HG03064 (cell line): ENCODE measurements around the gene SUSD4.

Experiments used
- ATAC-seq: cut with Tn5 transposase; IDR thresholded peaks from one replicate; pipeline ENCODE4 v1.9.1; 2021; ENCODE audit warnings: low read depth; ENCODE audit not compliant: unreplicated experiment

The SUSD4 gene

DNA sequence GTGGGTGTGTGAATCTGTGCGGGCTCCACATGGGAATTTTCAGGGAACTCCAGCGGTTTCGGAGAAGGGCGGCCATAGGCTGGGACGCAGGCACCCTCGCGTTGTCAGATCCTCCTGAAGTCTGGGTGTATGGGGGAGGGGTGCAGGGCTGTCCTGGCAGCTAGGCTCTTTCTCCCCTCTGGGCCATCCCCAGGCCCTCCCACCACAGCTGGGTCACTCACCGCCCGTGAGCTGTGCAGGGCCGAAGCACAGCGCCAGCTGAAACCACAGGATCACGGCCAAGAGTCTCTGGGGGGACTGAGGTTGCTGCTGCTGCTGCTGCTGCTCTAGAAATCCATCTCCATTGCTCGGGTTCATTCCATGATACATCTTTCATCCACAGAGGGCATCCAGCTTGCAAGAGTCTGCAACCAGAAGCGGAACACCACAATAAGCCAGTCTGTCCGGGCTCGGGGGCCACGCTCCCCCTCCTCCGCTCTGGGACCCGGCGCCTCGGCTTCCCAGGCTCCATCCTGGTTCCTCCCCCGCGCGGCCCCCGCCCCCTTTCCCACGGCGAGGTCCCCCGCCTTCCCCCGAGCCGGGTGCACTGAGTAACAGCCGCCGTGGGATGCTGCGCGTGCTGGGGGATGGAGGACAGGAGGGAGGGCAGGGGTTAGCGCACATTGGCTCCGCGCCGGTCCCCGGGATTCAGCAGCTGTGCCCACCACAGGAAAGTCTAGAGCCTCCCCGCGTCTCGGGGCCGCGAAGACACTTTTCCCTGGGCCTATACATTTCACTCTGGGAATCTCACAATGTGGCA lies 720 bp downstream of the SUSD4 start:
- ATAC-seq, result no peak

DNA sequence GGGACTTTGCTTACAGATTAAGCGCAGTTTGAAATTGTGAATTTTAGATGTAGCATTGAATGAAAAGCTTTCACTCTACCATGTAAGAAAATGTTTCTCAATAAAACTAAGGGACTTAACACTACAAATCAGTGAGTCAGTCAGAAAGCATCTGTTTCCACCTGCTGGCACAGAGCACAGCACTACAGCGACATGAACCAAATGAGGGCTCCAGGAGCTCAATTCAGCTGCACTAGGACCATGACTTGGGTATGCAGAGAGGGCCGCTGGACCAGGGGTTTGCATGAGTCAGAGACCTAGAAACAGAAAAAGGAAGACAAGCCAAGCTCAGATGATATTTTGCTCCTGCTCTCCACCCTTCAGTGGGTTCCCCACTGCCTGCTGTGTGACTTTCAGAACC lies 5.2 kb downstream of the SUSD4 start:
- no peak for ATAC-seq

DNA sequence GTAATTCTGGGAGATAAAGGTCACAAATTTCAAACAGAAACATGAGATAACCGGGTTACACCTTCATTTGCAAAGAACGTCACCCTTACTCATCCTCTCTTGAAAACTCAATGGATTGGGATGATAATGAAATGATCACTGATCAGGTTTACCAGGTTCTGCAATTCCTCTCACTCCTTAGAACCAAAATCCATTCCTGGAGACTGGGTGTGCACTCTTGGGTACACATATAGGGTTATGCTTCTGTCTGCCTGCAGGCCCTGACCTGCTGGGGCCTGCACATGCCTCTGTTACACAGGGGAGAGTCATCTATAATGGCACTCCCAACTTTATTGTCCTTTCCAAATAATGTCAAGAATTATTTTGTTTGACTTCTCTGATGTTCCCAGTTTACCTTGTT lies 8.3 kb downstream of the SUSD4 start:
- ATAC-seq, result no peak

DNA sequence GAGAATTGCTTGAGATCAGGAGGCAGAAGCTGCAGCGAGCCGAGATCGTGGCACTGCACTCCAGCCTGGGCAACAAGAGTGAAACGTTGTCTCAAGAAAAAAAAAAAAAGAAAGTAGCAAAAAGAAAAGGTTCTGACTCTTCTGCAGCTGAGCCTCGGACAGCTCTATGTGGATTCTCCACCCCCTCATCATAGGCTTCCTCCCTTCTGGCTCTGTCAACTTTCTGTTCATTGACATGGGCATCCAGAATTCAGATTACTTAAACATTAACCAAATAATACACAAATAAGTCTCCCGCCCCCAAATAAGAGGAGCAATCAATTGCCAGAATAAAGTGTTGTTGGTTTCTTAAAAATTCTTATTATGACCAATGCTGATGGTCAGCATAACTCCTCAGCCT lies 10.0 kb downstream of the SUSD4 start:
- ATAC-seq, result no peak

DNA sequence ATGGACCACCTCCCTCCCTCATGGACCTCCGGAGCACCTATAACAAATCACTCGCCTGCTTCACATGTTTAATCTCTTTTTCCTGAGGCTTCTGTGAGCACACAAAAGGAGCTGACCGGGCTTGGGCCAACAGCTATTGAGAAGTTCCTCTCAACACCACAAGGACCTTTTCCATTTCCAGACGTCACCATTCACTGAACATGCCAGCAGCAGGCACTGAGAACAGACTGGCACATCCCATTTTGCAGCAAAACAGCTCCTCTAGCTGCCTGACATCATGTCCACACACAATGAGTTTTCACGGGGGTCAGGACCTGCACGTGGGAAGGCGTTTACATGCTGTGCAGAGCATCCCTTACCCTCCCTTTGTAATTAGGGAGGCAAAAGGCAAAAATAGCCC lies 11.0 kb downstream of the SUSD4 start:
- no peak for ATAC-seq

DNA sequence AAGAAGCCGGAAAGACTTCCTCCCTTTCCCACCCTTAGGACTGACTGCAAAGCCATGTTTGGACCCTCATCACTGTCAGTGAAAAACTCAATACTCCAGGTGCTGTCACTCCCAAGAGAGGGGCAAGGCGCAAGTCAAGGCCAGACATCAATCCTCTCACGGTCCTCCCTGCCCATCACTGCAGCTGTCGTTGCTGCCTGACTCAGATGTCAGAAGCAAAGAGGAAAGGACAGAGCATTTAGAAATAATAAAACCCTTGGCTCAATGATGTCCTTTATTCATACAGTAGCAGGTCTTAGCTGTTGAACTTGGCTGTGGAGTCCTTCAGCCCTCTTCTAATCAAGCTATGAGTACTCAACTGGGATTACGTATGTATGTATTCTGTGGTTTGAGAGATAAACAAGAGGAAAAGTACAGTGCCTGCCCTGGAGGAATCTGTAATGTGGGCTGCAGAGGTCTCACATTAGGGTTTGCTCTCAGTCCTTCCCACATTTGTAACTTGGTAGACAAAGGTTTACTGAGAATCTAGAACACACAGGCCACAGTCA lies 13.5 kb downstream of the SUSD4 start:
- no peak for ATAC-seq

DNA sequence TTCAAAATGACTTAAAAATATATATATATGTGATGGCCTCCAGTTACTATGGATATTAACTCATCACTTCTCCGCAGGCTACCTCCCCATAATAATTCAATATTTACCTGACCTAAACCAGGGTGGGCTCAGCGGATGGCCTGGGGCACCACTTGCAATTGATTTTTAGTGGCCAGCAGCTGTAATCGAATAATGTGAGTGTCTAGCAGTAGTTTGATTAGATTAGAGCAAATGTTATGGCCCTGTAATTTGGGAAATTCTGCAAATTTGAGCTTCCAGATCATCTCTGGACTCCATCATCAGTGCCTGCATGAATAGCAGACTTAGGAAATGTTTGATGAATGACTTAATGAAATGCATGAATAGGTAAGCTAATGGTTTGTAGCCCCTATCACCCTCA lies 14.7 kb downstream of the SUSD4 start:
- no peak for ATAC-seq

DNA sequence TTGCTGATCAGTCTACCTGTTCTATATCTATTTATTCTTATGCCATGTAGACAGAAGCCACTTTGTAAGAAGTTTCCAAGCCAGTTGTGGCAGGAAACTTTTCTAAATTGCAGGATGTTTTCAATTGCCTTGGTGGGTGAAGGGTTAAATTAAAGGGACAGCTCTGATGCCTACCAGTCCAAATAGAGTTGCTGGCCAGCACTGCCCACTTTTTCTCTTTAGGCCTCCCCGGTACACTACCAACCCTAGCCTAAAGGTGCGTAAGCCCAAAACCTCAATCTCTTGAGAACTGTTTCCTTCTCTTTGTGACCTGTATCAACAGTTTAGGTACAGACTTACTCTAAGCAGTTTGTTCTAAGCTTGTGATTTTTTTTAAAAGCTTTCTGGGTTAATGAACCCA lies 15.5 kb downstream of the SUSD4 start:
- no peak for ATAC-seq

DNA sequence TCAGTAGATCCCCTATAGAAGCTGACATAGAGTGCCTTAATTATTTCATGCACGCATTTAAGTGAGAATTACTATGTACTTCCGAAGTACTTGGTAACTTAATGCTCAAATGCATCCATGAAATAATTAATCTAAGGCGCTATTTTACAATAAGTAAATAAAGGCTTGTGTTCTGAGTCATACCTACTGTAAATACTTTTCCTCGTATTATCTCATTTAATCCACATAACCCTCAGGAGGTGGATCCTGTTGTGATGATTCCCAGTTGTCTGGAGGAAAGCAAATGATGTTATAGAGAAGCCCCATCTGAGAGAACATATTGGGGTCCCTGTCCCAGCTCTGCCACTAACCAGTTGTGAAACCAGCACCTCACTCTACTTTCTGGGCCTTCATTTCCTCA lies 16.4 kb downstream of the SUSD4 start:
- ATAC-seq, result no peak

DNA sequence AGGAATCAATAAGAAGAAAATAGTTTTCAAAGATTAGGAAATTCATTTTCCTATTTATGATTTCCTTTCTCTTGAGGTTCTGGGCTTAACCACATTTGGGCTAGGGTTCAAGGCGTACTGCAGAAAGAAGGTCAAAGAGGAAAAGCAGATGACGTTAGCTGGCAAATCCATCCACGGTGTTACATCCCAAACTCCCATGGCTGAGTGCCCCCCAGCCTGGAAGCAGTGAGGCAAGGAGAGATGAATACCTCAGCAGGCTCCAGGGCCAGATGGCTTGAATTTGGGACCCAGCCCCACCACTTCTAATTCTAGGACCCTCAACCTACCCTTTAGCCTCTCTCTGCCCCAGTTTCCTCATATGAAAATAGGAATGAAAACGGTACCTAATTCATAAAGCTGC lies 17.7 kb downstream of the SUSD4 start:
- ATAC-seq, result no peak

DNA sequence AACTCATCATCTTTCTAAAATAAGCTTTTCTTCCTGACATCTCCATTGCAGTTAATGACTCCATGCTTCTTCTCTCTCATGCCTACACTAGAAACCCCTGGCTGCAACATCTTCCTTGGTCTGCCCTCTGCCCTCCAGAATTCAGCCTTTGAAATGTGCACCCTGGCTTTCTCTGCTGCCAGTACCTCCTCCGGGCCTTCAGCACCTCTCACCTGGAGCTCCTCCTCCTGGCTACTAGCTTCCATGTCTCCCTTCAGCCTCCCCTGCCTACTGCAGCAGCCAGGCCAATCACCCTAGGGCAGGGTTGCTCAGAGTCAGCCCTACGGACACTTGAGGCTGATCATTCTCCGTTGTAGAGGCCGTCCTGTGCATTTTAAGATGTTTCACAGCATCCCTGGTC lies 18.3 kb downstream of the SUSD4 start:
- no peak for ATAC-seq

DNA sequence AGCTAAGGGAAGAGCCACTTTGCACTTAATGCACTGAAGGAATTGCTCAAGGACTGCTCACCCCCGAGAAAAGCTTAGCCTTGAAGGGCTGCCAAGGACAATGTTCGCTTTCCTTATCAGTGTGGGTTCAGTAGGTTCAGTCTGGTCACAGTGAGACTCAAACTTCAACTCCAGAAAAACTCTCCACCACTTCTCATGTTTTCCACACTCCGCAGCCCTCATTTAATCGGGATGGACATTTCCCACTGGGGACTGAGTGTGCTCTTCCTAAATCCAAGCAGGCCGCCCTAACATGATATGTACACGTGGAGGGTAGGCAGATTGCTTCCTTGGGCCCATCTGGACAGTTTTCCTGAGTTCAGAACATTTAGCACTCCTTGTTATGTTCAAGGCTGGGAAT lies 19.5 kb downstream of the SUSD4 start:
- ATAC-seq, result no peak

DNA sequence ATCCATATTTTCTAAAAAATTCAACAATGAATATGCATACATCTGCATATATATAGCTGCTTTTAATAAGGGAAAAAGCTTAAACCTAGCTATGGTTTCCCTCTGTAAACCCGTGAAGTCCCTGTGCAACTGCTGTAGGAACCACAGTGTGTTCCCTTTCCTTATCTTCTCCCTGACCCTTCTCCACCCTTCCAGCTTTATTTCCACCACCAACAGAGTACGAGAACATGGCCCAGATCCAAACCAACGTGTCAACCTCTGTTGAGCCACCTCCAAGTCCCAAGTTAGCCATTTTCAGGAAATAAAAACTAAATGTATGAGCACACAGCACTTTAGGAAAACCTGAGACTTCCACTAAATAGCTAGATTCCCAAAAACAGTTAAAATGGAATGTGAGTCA lies 20.3 kb downstream of the SUSD4 start:
- no peak for ATAC-seq

DNA sequence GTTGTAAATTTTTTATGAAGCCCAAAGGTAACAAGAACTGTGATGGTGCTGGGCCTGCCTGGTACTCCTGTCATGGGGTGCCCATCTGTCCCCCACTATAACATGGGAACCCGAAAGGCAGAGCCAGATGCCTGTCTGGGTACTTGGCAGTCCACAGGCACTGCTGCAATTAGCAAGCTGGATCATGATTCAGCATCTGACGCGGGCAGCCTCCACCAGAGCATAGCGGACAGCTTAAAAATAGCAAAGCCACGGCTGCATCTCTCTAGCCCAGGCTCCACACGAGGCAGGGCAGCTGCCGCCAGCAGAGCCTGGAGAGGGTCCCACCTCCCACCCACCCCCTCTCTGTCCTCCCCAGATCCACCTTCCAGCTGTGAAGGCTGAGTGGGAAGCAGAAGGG lies 22.9 kb downstream of the SUSD4 start:
- no peak for ATAC-seq

DNA sequence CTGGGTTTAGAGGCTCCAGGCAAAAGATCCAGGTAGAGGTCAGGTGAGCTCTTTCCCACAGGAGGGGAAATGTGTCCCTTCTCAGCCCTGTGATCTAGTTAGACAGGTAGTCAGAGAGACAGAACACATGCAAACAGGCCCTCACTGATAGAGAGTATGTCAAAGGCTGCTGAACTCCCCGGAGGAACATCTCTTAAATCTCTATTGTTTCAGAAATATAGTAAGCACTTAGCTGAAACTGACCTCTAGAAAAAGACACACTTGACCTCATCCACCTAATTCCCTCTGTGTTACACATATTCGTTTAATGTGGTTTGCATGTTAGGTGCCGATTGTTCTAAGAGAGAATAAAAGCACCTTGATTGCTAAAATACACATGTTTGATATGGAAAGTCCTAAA lies 23.3 kb downstream of the SUSD4 start:
- no peak for ATAC-seq

DNA sequence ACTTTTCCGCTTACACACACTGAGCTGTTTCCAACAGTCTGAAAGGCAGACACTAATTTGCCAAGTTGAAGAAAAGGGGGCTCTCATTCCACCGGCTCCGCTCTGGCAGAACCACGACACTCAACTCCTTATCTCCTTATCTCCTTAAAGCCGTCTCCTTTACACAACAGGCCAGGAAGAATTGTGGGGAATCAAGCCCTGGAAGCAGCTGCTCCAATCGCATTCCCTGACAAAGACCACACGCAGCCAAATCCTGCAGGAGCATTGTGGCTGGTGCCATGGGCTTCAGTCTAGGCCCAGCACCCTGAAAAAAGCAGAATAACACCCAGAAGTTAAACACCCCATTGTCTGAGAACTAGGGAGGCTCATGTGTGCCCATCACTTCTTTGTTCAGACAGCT lies 24.1 kb downstream of the SUSD4 start:
- ATAC-seq, result no peak

DNA sequence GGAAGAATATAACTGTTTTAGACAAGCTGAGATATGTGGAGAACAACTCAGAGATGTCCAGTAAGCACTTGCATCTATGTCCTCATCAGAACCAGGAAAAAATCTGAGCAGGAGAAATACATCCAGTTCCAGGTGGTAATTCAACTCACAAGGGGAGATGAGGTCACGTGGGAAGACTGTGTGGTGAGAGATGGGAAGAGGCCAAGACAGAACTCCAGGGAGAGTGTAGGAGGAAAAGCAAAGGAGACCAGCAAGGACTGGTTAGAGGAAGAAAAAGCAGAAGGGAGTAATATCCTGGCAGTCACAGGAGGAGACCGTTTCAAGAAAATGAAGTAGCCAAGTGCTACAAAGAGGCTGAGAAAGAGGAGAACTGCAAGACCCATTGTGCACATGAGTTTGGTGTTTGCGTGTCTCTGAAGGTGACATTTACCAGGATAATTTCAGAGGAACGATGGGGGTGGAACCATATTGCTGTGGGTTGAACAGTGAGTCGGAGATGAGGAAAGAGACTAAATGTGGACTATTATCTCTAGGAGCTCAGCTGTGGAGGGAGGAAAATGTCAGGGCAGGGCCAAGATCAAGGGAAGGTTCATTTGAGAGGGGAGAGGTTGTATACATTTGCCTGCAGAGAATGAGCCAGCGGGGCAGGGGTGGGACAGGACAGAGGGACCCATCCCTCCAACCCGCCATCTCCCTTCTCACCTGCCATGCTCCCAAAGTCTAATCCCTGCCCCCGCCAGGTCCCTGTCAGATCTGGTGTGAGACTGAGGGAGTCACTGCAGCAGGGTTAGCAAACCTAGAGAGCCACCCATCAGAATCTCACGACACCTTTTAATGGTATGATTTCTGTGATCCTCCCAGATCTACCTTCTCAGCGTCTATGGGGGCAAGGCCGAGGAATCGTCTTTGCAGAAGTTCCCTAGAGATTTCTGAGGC lies 24.9 kb downstream of the SUSD4 start:
- no peak for ATAC-seq

DNA sequence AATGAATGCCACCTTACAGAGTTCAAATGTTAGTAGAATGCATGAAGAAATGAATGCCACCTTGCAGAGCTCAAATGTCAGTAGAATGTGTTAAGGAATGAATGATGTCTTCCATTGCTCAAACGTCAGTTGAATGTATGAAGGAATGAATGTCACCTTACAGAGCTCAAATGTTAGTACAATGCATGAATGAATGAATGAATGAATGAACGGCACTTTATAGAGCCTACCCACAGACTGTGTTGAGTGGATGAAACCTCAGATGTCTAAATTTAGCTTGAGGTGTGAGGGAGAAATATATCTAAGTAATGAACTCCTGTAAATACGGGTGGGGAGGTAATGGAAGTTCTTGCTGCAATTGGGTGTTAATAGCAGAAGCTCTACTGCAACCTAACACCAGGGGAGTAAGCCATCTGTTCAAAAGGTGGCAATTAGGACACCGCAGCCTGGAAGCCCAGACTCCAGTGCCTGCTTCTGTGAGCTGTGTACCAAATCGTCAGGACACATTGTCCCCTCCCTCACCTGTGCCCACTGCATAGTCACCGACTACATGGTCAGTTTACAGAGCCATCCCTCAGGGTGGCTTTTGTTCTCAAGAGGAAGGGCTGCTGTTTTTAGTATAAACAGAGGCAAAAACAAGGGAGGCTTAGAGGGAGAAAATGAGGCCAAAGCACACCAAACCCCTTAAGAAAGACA lies 26.7 kb downstream of the SUSD4 start:
- ATAC-seq, result no peak

DNA sequence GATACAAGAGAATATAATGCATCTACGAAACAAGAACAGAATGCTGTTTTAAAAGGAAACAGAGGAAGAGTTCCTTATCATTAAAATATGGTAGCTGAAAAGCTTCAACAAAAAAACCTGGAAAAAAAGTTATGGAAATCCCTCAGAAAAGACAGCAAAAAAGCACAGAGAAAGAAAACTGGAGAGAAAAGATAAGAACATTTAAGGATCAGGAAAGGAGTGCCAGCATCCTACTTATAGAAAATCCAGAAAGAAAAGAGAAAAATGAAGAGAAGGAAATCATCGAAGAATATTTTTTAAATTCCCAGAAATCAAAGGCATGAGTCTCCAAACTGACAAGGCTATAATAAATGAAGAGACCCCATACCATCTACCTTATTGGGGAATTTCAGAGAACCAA lies 29.8 kb downstream of the SUSD4 start:
- ATAC-seq, result no peak

DNA sequence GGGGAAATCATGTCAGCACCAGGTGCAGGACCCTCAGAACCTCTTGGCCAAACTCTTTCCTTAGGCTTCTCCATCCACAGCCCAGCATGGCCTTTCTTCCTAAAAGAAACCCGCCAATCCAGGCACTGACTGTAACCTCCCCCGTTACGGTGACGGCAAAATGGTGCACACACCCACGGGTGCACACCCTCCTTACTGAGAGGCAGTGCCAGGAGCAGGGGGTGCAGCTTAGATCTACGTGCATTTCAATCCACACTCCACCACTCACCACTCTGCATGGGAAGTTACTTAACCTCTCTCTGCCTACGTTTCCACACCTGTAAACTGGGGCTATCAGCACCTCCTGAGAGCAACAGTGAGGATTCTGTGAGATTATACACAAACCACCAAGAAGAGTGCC lies 31.0 kb downstream of the SUSD4 start:
- no peak for ATAC-seq

DNA sequence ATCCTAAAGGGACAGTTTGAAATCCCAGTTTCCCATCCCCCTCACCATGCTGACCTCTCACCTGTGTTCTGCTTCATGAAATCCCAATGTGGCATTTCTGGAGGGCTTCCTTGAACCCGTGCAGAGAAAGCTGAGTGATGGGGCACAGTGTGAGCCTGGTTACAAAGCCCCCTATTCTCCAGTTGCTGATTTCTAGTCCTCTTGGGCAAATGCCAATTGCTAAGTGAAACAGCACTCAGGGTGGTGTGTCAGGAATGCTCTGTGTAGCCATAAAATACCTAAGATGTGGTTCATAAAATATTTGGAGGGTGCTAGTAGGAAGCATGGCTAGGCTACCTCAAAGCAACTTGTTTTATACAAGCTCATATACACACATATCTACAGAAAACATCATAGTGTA lies 32.0 kb downstream of the SUSD4 start:
- ATAC-seq, result no peak
